ENCODE measurements around the gene TSEN2. TPM values are rescaled to one million over a fixed set of nuclear protein-coding genes. Genes with fewer than 3 reads are reported as not detected.

Gene TSEN2
- polyA plus RNA-seq, 2 of the 4 experiments (the other 2 are of a cell fraction), result 24.9 to 33.1 TPM

- ATAC-seq (peak in 1 of 2 experiments; percentile 45; a peak in 3 of 6 replicates), DNase-seq (ENCODE audit: low read depth in 1 of 2, low spot score in 1 of 2) (no peak), FAIRE-seq (no peak)
- TF ChIP-seq HOXB5 (CRISPR knock-in tag; IDR thresholded peaks at IDR 0.05) (no peak), CEBPB (IDR thresholded peaks at IDR 0.05) (no peak), SMC3 (IDR thresholded peaks at IDR 0.05) (no peak), MAFK (IDR thresholded peaks at IDR 0.05; ENCODE audit: partially characterized antibody) (no peak), PBX3 (IDR thresholded peaks at IDR 0.05) (no peak), E2F6 (IDR thresholded peaks at IDR 0.05; ENCODE audit: borderline replicate concordance, low read depth) (no peak), ZFP36 (IDR thresholded peaks at IDR 0.05; ENCODE audit: borderline replicate concordance, partially characterized antibody) (no peak), RARB (CRISPR knock-in tag; IDR thresholded peaks at IDR 0.05) (no peak), ZC3H11A (IDR thresholded peaks at IDR 0.05) (no peak), CHD2 (IDR thresholded peaks at IDR 0.05; ENCODE audit: low read length, partially characterized antibody) (no peak), MAZ (IDR thresholded peaks at IDR 0.05; ENCODE audit: borderline replicate concordance, low read depth, low read length) (no peak), RNF2 (IDR thresholded peaks at IDR 0.05; ENCODE audit: borderline replicate concordance, low read depth) (no peak)
- TF ChIP-seq, protein P1, sequence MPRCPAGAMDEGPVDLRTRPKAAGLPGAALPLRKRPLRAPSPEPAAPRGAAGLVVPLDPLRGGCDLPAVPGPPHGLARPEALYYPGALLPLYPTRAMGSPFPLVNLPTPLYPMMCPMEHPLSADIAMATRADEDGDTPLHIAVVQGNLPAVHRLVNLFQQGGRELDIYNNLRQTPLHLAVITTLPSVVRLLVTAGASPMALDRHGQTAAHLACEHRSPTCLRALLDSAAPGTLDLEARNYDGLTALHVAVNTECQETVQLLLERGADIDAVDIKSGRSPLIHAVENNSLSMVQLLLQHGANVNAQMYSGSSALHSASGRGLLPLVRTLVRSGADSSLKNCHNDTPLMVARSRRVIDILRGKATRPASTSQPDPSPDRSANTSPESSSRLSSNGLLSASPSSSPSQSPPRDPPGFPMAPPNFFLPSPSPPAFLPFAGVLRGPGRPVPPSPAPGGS (IDR thresholded peaks at IDR 0.05), result no peak
- Histone ChIP-seq H3K9me3 (no peaks in the 10 kb centered on the region), H3K27ac (no peak within 1 kb of the TSS), H3K4me2 (no peak within 1 kb of the TSS), H3K4me1 (no peaks in the 10 kb centered on the region), H3K4me3 (no peak within 1 kb of the TSS)
- CTCF ChIA-PET, result interaction anchor here (1.0 to 1.3 kb wide), 3 partner anchors 9 to 37 kb away, joined by 4 to 5 read pairs (median 5); no protein-coding TSS in a partner anchor
- WGBS (ENCODE audit: missing lambda C conversion rate), result 87% methylated on average over 4 of the region's 4 CpGs
- POLR2A ChIA-PET, result interaction anchor here (1.7 kb wide), 1 partner anchor 9 kb away, joined by 8 read pairs; no protein-coding TSS in a partner anchor
Measured at GRCh38 chr3:12545473-12545791, 61.2 kb downstream of the TSEN2 start, which contains the start of gene MKRN2OS. MKRN2OS (minus strand) TSS chr3:12545499; CDS start chr3:12545464, 35 bp downstream.

- TF ChIP-seq MAFK (IDR thresholded peaks at IDR 0.05; ENCODE audit: partially characterized antibody), result peak; percentile 77
- TF ChIP-seq, protein P2, sequence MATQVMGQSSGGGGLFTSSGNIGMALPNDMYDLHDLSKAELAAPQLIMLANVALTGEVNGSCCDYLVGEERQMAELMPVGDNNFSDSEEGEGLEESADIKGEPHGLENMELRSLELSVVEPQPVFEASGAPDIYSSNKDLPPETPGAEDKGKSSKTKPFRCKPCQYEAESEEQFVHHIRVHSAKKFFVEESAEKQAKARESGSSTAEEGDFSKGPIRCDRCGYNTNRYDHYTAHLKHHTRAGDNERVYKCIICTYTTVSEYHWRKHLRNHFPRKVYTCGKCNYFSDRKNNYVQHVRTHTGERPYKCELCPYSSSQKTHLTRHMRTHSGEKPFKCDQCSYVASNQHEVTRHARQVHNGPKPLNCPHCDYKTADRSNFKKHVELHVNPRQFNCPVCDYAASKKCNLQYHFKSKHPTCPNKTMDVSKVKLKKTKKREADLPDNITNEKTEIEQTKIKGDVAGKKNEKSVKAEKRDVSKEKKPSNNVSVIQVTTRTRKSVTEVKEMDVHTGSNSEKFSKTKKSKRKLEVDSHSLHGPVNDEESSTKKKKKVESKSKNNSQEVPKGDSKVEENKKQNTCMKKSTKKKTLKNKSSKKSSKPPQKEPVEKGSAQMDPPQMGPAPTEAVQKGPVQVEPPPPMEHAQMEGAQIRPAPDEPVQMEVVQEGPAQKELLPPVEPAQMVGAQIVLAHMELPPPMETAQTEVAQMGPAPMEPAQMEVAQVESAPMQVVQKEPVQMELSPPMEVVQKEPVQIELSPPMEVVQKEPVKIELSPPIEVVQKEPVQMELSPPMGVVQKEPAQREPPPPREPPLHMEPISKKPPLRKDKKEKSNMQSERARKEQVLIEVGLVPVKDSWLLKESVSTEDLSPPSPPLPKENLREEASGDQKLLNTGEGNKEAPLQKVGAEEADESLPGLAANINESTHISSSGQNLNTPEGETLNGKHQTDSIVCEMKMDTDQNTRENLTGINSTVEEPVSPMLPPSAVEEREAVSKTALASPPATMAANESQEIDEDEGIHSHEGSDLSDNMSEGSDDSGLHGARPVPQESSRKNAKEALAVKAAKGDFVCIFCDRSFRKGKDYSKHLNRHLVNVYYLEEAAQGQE (IDR thresholded peaks at IDR 0.05), result no peak
- CTCF ChIA-PET, result interaction anchor here (0.5 kb wide), 1 partner anchor 183 kb away, joined by 3 read pairs; no protein-coding TSS in a partner anchor
- no peaks in the 10 kb centered on the region for H3K9me3 ChIP-seq
- FAIRE-seq (no peak), ATAC-seq (no peak), DNase-seq (ENCODE audit: low read depth in 1 of 2, low spot score in 1 of 2) (no peak)
- POLR2A ChIA-PET, result no interaction called here
- H3K4me1 ChIP-seq, result no peaks in the 10 kb centered on the region
- H3K4me2 ChIP-seq, result no peak overlapping the region
- no peak overlapping the region for H3K27ac ChIP-seq
- H3K4me3 ChIP-seq, result no peak overlapping the region
- whole genome bisulfite sequencing (ENCODE audit: missing lambda C conversion rate), result 55% methylated on average over 7 of the region's 7 CpGs
Measured at GRCh38 chr3:12549971-12550760, 65.9 kb downstream of the TSEN2 start.
